Ammon's horn (tissue), 1 donor: Measurements from ENCODE around the gene SEC61B.
"Not testable (repeated sequence)": the region's sequence is repeated elsewhere in the genome, so short reads cannot be mapped to it uniquely, and the experiment has no call there.

Experiments
- DNase-seq: peaks from one replicate; pipeline ENCODE4 v3.0.0-alpha.2; 2016; ENCODE audit warnings: low spot score

SEC61B gene

DNA sequence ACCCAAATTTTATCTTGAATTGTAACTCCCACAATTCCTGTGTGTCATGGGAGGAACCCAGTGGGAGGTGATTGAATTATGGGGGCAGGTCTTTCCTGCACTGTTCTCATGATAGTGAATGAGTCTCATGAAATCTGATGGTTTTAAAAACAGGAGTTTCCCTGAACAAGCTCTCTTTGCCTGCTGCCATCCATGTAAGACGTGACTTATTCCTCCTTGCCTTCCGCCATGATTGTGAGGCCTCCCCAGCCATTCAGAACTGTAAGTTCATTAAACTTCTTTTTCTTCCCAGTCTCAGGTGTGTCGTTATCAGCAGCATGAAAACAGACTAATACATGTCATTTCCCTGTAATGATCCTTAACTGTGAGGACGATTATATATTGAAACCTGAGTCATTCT, 15.8 kb downstream of the SEC61B start:
- DNase-seq = not testable (repeated sequence)

DNA sequence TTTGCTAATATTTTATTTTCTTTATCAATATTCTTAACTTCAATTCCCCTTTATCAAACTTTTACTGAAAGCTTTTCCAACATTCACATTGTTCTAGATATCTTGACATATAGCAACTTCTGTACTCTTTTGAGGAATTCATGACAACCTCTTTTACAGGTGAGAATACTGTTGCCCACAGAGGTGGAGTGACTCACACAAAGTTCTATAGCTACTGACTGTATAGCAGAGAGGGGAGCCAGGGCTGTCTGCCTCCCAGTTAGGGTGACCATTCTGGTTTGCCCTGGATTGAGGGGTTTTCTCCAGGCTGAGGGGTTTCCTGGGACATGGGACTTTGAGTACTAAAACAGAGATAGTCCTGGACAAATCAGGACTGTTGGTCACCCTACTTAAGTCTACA, 16.2 kb downstream of the SEC61B start:
- DNase-seq = no peak

- DNase-seq = no peak
These were observed 17.4 kb downstream of the SEC61B start for GRCh38 chr9:99239341-99240060.

DNA sequence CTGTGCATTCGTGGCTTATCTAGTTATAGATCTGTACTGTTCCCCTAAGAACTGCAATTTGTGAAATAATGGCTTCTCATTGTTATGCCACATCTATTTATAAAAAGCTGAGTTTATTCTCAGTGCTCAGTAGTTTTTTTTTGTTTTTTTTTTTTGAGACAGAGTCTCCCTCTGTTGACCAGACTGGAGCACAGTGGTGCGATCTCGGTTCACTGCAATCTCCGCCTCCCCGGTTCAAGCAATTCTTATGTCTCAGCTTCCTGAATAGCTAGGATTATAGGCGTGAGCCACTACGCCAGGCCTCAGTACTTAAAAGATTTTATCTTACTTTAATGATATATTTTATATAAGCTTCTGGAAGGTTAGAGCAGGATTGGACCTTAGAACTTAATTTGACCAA, 19.0 kb downstream of the SEC61B start:
- no peak for DNase-seq

GRCh38 chr9:99244344-99245260, 22.5 kb downstream of the SEC61B start:
- no peak for DNase-seq

DNA sequence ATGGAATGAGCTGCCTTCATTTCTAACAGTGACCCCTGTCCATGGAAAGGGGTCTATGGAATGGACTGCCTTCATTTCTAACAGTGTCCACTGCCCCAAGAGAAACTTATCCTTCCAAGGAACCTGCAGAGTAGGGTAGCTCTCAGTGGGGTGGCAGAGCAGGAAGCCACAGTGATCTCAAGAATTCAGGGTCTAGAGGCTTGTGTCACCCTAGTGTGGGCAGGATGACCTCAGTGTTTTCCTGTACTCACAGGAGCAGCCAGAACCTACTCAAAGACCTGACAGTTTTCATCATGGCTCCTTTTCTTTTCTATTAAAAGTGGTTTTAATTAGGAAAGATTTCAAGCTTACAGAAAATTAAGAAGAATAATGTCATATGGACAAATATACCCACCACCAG, 27.5 kb downstream of the SEC61B start:
- DNase-seq = no peak

DNA sequence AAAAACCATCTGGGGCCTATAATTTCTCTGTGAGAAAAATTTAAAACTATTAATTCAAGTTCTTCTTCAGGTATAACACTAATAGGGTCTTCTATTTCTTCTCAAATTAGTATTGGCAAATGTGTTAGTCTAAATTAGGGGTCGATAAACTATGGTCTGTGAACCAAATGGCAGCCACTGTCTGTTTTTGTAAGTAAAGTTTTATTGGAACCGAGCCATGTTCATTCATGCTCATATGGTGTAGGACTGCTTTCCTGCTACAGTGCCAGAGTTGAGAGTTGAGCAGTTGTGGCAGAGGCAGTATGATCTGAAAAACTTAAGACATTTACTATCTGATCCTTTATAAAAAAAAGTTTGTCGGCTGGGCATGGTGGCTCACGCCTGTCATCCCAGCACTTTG, 29.1 kb downstream of the SEC61B start:
- DNase-seq = no peak

DNA sequence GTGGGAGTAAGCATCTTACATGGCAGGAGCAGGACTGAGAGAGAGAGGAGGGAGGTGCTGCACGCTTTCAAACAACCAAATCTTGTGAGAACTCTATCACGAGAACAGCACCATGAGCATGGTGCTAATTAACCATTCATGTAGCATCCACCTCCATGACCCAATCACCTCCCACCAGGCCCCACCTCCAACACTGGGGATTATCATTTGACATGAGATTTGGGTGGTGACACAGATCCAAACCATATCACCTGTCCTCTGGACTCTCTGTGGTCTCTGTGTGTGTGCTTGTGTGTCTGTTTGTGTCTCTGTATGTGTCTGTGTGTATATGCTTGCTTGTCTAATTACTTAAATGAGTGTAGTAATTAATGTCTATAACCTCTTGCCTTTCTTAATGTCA, 31.1 kb downstream of the SEC61B start:
- DNase-seq = no peak

DNA sequence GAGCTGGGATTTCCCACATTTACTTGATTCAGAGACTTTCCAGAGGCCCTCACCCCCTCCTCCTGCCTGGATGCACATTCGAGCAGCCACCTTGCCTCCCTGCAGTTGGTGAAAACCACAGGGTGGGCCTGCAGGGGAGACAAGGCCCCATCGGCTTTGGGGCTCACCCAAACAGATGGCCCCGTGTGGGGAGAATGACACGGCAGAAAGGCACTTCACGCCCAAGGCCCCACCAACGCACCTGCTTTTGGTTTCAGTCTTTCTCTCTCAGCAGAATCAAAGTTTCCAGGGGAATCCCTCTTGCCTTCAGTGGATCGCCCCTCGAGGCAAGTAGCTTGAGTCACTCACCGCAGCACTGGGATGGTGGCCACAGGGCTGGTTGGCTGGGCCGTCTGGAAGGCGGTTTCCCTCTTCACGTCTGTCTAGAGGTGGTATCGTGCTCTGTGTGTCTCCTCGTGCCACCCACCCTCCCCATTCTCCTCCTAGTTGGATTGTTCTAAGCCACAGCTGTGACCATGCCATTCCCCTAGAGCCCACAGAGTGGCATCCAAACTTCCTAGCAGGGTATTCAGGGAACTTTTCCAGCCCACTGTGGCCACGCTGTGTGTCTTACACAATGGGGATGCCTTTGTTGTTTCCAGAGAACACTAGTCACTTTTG, 31.8 kb downstream of the SEC61B start:
- peak; percentile 71 for DNase-seq

- DNase-seq = no peak
These were observed 33.6 kb downstream of the SEC61B start for GRCh38 chr9:99255651-99256050.

GRCh38 chr9:99257723-99258389, 35.8 kb downstream of the SEC61B start:
- DNase-seq = no peak

DNA sequence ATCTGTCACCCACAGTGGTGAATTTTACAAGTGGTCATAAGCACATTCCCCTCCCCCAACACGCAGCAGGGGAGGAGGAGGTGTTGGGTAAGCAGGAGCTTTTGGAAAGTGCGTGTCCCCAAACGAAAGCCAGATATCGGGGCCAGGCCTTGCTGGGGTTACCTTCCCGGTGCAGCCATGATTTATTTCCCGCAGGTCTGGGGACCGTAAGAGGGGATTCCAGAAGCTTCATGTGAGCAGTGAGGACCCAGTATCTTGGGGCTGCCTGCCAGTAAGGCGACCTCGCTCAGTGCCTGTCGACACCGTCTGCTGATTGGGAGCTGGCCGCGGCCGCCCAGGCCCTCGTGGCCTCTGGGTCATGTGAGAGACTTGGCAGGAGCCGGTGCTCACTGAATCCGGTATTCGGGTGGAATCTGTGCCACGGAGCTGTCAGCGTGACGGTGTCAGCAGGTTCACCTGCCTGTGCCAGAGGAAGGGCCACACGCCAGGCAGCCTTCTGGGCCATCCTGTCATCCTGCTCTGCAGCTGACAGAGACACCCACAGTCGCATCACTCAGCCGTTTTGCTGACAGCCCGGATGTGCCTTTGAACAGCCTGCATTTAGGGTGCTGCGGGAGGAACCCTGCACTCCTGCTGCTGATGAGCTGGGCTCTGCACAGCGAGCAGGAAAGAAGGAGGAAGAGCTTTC, 37.3 kb downstream of the SEC61B start:
- DNase-seq = peak; percentile 85

DNA sequence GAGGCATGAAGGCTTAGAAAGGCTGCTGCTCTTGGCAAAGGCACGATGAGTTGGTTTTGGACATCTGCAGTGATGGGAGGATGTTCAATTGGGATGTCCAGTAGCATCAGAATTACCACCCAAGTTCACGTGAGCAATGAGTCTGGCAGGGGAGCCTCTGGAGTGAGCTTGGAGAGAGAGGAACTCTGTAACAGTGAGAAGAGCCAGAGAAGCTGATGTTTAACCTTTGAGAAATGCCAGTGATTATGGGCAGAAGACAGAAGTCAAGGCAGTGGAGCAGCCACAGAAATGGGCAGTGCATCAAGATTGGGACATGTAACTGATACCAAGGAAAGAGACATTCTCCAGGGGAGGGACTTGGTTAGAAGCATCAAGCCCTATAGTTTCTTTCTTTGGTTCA, 39.8 kb downstream of the SEC61B start:
- no peak for DNase-seq

GRCh38 chr9:99262949-99263418, 40.9 kb downstream of the SEC61B start:
- DNase-seq = no peak

DNA sequence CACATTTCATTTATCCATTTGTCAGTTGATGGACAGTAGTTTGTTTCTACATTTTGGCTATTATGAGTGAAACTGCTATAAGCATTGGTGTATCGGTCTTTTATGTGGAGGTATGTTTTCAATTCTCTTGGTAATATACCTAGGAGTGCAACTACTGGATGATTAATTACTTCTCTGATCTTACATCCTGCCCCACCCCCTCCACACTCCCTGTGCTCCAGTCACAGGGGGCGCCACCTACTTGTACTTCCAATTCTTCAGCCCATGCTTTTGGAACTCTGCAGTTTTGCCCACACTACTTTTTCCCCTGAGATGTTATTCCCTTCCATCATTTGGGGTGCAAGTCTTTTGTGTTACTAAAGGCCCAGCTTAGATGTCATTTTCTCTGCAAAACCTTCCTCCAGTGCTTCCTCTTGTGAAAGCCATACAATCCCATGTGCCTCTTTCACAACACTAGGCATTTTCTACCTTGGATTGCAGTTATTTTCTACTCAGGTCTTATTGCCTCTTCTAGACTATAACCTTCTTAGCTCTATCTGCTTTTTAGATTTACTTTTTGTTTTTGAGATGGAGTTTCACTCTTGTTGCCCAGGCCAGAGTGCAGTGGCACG, 42.1 kb downstream of the SEC61B start:
- DNase-seq = no peak

DNA sequence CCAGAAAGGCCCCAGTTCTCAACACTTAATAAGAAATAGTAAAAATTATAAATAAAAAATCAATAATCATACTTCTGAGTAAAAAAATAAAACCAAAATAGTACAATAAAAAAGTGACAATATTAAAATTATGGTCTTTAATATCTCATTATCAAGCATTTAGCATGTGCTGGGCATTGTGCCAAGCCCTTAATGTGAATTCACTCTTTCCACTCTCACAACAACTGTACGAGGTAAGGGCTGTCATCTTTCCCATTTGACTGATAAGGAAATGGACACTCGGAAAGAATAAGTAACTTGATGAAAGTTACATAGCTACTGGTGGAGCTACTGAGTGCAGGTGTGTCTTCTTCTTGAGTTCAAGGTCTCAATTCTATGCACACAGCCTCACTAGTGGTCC, 43.6 kb downstream of the SEC61B start:
- no peak for DNase-seq

DNA sequence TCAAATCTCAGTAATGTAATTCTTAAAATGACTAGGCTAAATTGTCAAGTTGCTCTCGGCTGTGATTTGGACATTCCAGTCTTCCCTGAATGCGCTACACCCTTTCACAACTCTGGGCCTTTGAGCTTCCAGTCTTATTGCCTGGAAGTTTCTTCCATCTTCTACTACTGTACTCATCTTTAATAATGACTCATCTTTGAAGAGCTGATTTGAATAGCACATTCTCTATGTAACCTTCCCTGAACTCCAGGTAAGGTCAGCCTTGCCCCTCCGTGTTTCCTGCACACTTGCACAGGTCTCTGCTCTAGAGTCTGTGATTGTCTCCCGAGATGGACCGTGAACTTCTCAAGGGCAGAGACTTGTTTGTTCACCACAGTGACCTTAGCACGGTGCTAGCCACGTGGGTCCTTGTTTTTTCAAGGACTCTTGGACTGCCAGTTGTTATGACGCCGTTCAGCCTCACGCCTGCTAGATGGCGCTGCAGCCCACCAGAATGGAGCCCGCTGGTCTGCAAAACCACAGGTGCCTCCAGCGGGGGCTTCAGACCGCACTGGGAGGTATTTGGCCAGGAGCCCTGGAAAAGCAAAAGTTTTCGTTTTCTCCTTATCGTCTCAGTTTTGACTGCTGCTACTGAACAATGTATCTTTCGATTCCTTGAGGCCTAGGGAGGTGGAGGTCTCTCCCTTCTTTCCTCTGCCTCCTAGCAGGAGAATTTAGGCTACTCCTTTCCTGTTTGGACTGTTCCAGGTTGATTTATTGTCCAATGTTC, 44.4 kb downstream of the SEC61B start:
- peak; percentile 87 for DNase-seq

GRCh38 chr9:99269416-99269815, 47.3 kb downstream of the SEC61B start:
- DNase-seq = no peak

DNA sequence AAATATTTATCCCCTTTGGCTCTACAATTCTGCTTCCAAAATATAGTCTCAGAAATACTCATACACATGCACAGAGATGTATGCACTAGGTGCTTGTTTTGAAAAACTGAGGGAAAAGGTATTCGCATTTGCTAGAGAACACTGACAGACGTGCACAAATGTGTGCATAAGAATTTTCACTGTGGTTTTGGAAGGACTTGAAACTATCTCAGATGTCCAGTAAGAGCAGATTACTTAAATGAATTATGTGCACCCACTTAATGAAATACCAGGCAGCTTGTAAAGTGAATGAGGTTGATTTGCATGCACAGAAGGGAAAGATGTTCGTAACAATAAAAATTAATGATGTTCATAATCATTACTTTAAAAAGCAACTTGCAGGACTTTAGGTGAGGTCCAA, 48.4 kb downstream of the SEC61B start:
- DNase-seq = no peak

- no peak for DNase-seq
These were observed 50.8 kb downstream of the SEC61B start for GRCh38 chr9:99272836-99273235.
